Muscle of back (tissue), 11 donors: ENCODE data around the gene DNM3. TPM values are rescaled to one million over a fixed set of nuclear protein-coding genes. Genes with fewer than 3 reads are reported as not detected.
A peak's percentile ranks its signal among the peaks of the same experiment; 100 is the strongest.

ENCODE experiments used
- DNase-seq, 3 donors: peaks; one replicate each; pipeline versions ENCODE4 v3.0.0 to v3.0.0-alpha.2; 2013
- polyA plus RNA-seq, 10 donors: library from polyadenylated mRNA; unstranded; fragments of 120-200 nt; gene quantifications; one replicate each; pipeline ENCODE4 v1.2.1, GENCODE V29; 2013; ENCODE audit not compliant: insufficient read length in 10 of 10

DNM3 gene
- polyA plus RNA-seq, 10 donors: 2.8 to 7.2 (median 4.7) TPM

DNA sequence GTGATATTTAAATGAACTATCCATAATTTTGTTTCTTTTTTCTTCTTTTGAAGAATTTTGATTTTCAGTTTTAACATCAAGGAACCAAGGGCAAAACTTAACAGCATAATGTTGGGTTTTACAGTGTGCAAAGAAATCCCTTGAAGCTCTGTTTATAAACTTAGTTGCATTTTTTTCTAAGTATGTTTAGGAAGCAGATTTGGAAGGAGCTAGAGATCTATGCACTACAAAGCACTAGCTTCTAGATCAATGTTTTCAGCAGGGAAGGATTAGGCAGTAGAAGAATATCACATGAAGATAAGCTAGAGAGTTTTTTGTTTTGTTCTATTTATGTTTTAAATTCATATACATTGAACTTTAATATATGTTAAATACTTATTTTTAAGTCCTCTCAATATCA, 328.5 kb downstream of the DNM3 start:
- no peak for DNase-seq

DNA sequence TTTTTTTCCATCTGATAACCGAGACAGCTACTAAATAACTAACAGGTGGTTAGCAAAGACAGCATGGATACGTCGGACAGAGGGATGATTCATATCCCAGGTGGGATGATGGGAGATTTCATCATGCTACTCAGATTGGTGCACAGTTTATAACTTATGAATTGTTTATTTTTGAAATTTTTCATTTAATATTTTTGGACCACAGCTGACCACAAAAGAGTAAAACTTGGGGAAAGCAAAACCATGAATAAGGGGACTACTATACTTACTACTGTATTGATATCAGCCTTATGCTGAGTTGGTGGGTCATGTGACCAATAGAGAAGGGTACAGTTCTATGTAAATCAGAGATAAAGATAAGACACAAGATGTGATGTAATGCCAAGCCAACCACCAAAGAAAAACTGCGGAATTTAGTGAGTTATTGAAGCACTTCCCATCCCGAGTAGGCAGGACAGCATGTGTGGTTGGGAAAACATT, 331.1 kb downstream of the DNM3 start:
- no peak for DNase-seq

DNA sequence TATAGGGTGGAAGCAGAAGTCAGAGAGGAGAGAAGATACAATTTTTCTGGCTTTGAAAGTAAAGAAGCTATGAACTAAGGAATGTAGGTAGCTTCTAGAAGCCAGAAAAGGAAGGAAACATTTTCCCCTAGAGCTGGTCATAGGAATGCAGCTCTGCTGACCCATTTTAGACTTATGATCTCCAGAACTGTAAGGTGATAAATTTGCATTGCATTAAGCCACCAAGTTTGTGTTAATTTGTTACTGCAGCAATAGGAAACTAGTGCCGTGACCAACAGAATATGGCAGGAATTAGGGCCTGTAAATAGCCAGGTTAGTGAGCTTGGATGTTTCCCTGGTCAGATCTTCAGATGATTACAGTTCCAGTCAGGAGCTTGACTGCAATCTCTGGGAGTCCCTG, 334.9 kb downstream of the DNM3 start:
- no peak for DNase-seq

DNA sequence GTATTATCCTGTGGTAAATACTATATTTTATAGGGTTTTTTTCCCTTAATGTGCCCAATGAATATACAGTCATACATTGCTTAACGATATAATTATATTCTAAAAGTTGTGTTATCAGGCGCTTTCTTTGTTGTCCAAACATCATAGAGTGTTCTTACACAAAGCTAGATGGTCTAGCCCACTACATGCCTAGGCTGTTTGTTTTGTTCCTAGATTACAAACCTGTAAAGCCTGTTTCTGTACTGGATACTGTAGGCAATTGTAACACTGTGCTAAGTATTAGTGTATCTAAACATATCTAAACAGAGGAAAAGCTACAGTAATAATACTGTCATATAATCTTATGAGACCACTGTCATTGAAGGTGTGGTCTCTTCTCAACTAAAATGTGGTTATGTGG, 336.6 kb downstream of the DNM3 start:
- DNase-seq: no peak

DNA sequence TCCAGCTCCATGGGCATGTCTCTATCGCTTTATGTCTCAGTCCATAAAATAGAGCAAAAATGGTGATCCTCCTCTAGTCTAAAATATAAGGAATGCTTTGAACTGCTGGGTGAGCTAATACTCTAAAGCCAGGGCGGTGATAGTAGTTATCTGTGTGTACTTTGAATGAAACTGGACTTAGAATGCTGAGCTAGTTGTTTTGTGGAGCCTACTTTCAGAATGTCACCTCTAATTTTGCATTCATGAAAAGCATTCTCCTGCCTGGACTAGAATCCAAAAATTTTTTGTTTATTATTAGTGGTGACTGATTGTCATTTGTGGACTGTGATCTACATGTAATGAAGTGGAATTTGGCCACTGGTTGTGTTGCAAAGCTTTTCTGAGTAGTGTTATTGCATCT, 337.6 kb downstream of the DNM3 start:
- DNase-seq: no peak

DNA sequence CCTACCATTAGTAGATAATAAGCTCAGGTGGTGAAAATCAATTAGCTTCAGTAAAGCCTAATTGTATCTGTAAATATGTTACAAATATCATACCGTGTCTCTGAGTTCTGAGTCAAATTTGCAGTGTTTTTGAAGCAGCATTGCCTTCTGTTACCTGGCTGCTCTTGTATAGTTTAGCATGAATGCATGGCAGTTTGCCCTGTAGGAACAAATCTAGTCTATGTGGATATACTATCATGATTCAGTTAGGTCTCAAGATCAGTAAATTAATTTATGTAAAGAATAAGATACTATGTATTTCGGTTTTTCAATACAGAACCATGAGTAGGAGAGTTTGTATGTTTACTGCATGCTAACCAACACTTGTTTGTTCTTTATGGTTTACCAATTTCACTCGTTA, 338.6 kb downstream of the DNM3 start:
- DNase-seq: peak in 1 of 3 donors; percentile 53

DNA sequence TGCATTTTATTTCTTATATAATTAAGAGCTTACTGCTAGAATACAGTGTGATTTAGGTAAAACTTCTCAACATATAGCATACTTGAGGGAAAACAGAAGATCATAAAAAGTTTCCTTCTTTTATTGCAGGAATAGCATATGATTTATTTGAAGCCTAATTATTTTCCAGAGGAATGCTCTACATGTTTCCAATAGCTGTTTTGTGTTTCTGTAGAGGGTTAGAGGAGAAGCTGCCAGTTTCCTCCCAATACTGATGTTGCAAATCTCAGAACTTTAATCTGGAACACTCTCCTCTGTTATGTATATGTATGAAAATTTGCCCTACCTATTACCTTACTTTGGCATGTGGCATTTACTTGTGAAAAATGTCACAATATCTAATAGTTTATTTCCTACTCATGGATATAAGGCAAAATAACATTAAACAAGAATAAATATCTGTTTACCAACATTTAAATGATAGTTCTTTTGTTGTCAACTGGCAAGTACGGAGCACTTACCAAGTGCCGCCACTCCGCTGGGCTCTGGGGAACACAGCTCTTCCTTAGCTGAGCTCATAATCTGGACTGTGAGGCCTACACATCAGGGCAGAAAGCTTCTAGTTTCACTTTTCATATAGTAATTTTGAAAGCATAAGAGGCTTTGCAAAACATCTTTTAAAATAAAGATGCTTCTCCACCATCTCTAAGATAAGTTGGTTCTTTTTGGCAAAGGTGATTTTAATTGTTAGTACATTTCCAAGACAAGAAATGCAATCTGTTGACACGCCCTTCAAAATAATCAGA, 339.4 kb downstream of the DNM3 start:
- peak; percentile 69 to 90 (median 81) for DNase-seq

DNA sequence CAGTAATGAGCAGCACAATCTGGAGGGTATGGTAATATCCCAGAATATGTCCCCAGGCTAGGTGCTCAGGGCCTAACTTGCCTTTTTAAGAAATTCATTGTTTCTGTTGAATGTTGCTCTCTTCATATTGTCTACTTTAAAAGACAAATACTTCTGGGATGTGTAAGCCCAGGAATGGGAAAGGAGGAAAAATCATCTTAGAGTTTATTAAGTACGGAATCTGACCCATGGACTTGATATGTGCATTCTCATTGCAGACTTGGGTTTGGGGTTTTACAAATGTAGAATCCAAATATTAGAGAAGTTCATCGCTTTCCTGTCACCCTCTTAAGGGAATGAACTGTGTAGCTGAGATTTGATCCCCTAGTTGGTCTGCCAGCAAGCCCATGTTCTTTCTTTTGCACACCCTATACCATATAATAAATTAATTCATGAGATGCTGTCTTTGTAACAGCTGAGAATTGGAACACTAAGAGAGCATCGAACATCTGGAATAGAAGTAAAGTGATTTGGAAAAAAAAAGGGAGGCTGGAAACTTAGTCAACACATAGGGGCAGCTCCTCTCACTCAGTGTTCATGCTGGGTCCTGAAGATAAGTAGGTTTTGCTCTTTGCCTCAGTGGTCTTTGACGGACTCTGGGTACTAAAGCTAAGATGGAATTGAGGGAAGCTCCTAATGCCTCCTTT, 343.4 kb downstream of the DNM3 start:
- peak in 2 of 3 donors; percentile 58 to 86 for DNase-seq

DNA sequence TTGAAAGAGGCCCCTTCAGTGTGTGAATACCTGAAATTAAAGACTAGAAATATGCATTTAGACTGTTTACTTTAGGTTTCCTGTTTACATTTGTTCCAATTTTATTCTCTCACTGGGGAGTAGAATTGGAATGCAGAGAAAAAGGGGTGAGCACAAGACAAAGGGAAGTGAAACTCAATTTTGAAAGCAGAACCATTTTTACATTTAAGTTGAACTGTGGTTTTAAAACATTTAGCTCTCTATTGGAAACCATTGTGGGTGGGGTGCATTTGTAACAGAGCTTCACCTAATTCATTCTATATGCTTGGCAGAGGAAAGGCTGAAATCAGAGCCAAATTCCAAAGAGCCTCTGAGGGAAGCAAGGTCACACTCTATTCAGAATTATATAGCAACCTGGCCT, 343.9 kb downstream of the DNM3 start:
- DNase-seq: peak; percentile 80 to 95 (median 89)

DNA sequence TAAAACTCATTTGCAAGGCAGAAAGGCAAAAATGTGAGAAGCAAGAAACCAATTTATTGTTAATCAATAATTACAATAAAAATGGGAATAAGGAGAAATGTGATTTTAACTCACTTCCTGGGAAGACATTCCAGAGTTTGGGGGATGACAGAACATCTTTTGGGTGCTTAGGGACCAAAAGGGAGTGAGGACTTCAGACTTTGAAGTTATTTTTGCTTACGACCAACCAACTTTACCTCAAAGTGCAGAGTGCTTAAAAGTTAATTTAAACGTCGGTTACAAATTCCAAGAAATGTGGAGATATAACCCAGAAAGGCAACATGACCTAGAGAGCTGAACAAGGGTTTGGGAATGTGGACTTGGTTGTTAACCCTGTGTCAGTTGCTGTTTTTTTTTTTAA, 344.7 kb downstream of the DNM3 start:
- peak in 1 of 3 donors; percentile 57 for DNase-seq

DNA sequence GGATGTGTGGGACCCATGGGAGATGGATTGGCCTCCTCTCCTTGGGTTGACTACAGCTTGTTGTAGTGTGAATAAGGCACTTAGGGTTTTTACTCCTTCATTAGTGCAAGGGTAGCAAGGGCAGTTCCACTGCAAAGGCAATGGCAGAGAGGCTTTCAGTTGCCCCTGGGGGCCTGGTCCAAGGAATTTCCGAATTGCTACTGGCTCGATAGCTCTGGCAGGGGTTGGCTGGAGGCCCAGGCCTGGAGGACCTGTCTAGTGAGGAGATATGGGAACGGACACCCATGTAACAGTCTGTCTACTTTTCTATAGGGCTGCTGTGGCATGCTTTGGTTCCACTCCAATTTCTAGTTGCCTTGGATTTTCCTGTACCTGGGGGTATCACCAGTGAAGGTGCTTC, 360.3 kb downstream of the DNM3 start:
- DNase-seq: no peak

DNA sequence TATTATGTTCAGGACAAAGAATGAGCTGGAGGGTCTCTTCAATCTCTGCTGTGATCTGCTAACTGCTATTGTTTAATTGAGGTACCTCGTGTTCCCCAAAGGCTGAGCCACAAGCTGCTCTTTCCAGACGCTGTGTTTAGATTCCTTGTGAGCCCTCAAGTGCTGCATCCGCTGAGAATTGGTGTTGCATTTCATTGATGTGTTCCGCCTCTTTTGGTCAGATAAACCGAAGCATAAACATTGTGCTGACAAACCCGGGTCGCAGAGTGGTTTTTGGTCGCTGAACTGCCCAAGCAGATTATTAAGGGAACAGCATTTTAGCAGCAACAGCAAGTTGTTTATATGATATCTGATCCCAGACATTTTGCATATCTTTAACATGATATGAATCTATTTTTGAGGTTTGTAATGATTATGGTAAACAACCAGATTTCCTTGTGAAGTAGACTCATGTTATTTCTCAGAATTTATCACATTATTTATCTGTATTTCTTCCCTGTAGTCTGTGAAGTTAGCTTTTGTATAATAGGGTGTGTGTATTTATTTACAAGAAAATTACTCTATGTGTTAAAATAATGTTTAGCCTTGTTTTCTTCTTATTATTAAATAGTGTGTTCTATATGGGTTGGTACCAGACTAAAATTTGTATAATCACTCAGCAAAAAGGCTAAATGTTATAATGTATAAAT, 362.0 kb downstream of the DNM3 start:
- DNase-seq: no peak

DNA sequence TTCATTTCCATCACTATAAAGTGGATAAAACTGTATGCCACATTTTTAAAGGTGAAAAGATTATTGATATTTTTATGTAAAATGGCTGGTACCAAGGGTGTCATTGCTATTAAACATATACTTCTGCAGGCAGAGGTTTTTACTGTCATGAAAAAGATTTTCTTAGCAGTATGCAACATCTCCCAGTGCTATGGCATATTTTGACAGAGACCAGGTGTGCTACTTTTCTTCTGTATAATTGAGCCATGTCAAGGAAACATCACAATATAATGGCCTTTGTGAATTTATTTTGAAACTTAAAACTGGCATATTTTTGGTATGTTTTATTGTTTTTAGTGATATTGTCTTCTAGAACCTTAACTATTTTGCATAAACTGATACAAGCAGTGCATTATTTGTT, 362.6 kb downstream of the DNM3 start:
- DNase-seq: no peak

DNA sequence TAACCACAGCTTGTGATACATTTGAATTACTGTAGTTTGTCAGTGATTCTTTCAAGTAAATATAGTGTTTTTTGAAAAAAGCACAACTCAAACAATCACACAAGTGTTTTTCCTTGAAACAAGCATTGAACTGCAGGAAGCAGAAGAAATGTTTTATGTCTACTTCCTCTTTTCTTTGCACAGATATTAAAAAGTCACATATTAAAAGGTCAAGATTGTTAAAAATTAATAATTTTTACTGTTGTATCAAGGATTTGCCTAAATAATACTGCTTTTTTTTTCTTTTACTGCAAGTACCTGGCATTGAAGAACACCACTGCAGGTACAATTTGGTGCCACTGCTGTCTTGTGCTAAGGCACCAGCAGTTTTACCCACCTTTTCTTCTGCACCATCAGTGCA, 365.0 kb downstream of the DNM3 start:
- DNase-seq: no peak

DNA sequence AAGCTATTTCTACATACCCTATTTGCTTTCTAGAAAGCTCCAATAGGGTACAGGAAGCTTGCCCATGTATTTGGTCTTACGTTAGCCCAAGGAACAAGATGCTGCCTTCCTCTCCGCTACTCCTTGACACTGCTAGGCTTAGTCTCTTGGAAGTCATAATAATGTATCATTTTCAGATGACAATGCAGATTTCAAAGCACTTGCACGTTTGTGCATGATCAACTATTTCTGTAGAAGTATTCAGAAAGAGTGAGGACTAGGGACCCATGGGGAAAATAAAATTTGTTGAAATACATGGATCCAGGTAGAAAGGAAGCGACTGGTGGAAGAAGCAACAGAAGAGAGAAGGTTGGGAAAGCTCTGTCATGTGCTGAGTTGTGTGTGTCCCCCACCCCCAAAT, 367.3 kb downstream of the DNM3 start:
- no peak for DNase-seq

DNA sequence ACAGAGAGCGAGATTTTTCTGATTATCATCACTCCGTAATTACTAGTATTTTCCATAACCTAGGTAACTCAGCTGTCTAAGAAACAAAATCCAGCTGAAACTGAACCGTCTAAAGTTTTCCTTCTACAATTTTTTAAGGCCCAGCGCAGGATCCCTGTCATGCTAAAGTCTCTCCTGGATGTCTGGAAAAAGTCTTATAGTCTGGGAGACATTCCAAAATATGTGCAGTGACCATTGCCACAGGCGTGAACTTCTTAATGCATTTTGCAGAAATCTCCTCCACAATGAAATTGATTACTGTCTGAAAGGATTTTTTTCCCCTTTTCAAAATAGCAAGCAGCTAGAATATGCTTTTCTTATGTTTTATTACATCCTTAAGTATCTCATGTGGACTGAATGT, 369.9 kb downstream of the DNM3 start:
- DNase-seq: peak; percentile 41 to 86 (median 77)

DNA sequence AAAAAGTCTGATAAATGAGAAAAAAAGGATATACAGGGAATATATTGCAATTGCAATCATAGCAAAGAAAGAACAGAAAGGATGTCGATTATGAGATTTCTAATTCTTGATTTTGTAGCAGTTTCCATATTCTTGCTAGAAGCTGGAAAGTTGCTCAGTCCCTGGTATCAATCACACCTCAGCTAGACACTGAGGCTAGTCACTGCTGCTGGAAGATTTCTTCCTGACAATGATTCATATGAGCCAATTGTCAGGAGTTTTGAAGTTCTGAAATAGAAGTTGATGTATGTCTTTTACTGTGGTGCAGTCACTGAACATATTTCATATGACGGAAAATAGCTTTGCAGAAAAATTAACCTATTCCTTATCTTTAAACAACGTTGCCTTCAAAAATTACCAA, 370.8 kb downstream of the DNM3 start:
- peak in 2 of 3 donors; percentile 44 to 64 for DNase-seq

DNA sequence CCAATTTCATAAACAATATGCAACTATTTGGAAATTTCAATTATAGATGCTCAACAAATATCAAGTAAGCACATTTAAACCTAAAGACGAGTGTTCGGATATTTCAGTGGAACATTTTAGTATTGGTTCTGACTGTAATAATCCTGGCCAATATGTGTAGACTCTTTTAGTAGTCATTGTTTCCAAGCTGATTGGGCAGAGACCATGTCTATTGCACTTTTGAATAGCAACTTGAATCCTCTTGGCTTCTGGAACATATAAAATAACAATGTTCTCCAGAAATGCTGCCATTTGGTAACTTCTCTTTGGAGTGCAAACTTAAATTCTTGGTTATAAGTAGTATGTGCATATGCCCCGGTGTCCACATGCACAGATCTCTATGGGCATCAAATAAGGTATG, 373.7 kb downstream of the DNM3 start:
- peak in 2 of 3 donors; percentile 20 to 59 for DNase-seq

DNA sequence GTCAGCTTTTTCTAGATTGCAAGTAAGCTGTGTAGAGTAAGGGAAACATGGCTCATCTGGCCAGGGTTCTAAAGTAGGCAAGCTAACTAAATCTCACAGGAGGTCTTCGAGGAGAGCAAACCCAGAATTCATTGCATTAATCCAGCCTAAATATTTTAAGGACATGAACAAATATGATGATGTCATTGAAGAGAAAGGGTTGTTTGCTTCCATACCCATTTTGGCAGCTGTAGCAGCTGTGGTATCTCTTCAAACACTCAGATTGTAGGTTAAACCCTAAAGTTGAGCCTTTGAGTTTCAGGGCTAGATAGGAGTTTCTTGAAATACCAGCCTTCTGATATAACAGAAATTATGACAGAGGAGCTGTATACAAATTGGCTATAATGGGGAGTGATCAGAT, 378.7 kb downstream of the DNM3 start:
- no peak for DNase-seq

DNA sequence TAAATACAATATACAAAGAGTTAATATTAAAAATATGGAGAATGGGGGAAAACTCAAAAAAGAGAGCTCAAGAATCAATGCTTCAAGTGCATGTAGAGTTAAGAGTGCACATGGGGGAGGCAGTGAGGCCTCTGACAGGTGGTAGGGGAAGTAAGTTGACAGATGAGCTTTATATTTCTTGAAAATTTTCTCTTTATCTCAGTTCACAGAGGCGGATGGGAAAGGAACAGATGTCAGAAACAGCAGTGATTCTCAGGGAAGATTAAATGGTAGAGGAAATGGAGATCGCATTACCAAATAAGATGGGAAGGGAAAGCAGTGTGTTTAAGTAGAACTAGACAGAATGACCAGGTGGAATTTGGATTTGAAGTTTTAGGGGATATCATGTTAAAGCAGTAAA, 379.1 kb downstream of the DNM3 start:
- DNase-seq: no peak

DNA sequence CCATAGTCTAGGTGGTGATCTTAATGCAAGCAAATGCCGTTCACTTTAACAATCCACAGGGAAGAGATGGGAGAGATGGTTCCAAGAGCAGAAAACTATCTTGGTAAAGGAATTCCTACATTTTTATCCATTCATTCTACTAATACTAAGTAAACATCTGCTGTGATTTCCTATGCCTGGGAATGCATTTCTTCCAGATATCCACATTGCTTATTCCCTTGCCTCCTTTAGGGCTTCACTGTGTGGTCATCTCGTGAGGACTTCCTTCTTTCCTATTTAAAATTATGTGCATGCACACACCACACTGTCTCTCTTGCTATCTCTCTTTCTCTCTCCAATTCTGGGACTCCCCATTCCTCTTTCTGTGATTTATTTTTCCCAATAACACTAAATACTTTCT, 380.1 kb downstream of the DNM3 start:
- DNase-seq: no peak

DNA sequence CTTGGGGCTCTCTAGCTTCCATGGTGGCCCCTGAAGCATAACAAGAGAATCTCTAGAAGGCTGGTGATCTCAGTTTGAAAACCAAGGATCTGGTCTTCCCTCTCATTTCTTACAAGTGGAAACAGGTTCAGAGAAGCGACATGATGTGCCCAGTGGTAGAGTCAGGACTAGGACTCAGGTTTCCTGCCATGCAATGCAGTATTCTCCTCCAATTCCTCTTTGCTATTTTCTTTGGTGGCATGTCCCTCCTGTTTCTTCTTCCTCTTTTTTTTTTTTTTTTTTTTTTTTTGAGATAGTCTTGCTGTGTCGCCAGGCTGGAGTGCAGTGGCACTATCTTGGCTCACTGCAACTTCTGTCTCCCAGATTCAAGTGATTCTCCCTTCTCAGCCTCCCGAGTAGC, 383.6 kb downstream of the DNM3 start:
- no peak for DNase-seq

DNA sequence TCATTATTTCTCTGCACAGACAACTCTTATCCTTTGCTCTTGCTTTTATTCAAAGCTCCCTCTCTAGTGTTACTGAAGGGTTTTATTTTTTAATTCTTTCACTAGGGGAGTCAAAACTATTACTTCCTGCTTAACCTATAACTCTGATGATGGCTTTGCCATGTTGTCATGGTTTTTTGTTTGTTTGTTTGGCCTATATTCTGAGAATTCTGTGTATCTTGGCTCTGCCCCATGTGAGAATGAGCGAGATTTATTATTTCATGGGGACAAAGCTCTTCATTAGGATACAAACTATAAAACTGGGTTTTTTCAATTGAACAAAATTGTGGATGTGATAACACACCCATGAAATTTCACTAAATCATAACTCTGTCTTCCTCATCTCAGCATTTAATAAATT, 388.6 kb downstream of the DNM3 start:
- peak in 1 of 3 donors; percentile 68 for DNase-seq
